ENCODE results near the gene C12orf56. TPM values are rescaled to one million over a fixed set of nuclear protein-coding genes. Genes with fewer than 3 reads are reported as not detected.

C12orf56 gene
- total RNA-seq, 1 experiment from 2014 or later: not detected

DNA sequence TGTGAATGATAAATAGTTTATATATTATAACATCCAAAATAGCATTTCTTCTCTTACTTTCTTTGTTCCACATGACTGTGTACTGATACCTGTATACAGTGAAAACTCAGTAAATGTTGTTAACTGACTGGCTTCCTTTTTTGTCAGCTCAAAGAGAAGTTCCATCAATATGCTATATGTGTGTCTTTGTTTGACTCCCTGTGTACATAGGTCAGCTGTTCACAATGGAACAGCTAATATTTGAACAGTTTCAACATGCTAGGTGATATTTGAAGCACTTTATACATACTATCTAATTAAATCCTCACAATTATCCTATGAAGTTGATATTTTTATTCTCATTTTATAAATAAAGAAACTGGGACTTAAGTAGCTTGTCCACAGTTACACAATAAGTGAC, 153.2 kb downstream of the C12orf56 start:
- TF ChIP-seq ZFX (IDR thresholded peaks at IDR 0.05): no peak
- TF ChIP-seq CEBPB (IDR thresholded peaks at IDR 0.05; ENCODE audit: low read depth): no peak
- no peak for TF ChIP-seq RAD21 (IDR thresholded peaks at IDR 0.05; ENCODE audit: low read depth)
- no peak for TF ChIP-seq POLR2A (IDR thresholded peaks at IDR 0.05; ENCODE audit: borderline replicate concordance, extremely low read depth, insufficient read depth, insufficient read length)
- TF ChIP-seq REST (IDR thresholded peaks at IDR 0.05; ENCODE audit: low read depth): no peak
- no peak for TF ChIP-seq POLR2AphosphoS5 (IDR thresholded peaks at IDR 0.05; ENCODE audit: low read depth, low read length)
- no peak for TF ChIP-seq ELF1 (IDR thresholded peaks at IDR 0.05; ENCODE audit: borderline replicate concordance, low read depth)
- no peak for TF ChIP-seq SRF (IDR thresholded peaks at IDR 0.05; ENCODE audit: low read depth)
- no peak for TF ChIP-seq EZH2phosphoT487 (IDR thresholded peaks at IDR 0.05; ENCODE audit: borderline replicate concordance)
- no peak for TF ChIP-seq YY1 (IDR thresholded peaks at IDR 0.05; ENCODE audit: extremely low read depth, insufficient replicate concordance, low read depth, low read length)
- TF ChIP-seq ATF3 (IDR thresholded peaks at IDR 0.05): no peak
- no peak for TF ChIP-seq EZH2 (IDR thresholded peaks at IDR 0.05)
- no peak for TF ChIP-seq TCF7L2 (IDR thresholded peaks at IDR 0.05; ENCODE audit: borderline replicate concordance, extremely low read depth, insufficient read depth, insufficient read length)
- TF ChIP-seq, protein P1, sequence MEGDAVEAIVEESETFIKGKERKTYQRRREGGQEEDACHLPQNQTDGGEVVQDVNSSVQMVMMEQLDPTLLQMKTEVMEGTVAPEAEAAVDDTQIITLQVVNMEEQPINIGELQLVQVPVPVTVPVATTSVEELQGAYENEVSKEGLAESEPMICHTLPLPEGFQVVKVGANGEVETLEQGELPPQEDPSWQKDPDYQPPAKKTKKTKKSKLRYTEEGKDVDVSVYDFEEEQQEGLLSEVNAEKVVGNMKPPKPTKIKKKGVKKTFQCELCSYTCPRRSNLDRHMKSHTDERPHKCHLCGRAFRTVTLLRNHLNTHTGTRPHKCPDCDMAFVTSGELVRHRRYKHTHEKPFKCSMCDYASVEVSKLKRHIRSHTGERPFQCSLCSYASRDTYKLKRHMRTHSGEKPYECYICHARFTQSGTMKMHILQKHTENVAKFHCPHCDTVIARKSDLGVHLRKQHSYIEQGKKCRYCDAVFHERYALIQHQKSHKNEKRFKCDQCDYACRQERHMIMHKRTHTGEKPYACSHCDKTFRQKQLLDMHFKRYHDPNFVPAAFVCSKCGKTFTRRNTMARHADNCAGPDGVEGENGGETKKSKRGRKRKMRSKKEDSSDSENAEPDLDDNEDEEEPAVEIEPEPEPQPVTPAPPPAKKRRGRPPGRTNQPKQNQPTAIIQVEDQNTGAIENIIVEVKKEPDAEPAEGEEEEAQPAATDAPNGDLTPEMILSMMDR (IDR thresholded peaks at IDR 0.05 in 2 of 3, conservative IDR thresholded peaks at IDR 0.05 in 1 of 3; ENCODE audit: borderline replicate concordance in 1 of 3, insufficient read depth in 1 of 3, low read depth in 2 of 3, low read length in 2 of 3): no peak
- TF ChIP-seq, protein P2, sequence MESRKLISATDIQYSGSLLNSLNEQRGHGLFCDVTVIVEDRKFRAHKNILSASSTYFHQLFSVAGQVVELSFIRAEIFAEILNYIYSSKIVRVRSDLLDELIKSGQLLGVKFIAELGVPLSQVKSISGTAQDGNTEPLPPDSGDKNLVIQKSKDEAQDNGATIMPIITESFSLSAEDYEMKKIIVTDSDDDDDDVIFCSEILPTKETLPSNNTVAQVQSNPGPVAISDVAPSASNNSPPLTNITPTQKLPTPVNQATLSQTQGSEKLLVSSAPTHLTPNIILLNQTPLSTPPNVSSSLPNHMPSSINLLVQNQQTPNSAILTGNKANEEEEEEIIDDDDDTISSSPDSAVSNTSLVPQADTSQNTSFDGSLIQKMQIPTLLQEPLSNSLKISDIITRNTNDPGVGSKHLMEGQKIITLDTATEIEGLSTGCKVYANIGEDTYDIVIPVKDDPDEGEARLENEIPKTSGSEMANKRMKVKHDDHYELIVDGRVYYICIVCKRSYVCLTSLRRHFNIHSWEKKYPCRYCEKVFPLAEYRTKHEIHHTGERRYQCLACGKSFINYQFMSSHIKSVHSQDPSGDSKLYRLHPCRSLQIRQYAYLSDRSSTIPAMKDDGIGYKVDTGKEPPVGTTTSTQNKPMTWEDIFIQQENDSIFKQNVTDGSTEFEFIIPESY (IDR thresholded peaks at IDR 0.05; ENCODE audit: extremely low read depth, insufficient replicate concordance, low read length): no peak
- no peak for TF ChIP-seq ZNF274 (IDR thresholded peaks at IDR 0.05; ENCODE audit: low read depth, low read length)
- DNase-seq (ENCODE audit: low read depth, low spot score) (no peak), ATAC-seq (no peak)
- Histone ChIP-seq H3K27ac (ENCODE audit: low read depth, low read length) (no peak overlapping the region), H3K4me1 (ENCODE audit: control insufficient read depth in 1 of 2, insufficient read depth in 2 of 2, low read length in 2 of 2) (no peaks in the 10 kb centered on the region), H3K27me3 (ENCODE audit: insufficient read depth, low read length) (no peaks in the 10 kb centered on the region), H3K9me2 (ENCODE audit: insufficient read depth) (no peaks in the 10 kb centered on the region), H3K9ac (ENCODE audit: low read length) (no peak overlapping the region), H4K20me1 (ENCODE audit: insufficient read depth) (no peaks in the 10 kb centered on the region), H3K9me3 (ENCODE audit: control insufficient read depth in 1 of 2, insufficient read depth in 1 of 2, low read depth in 1 of 2, low read length in 2 of 2) (no peaks in the 10 kb centered on the region), H3K4me3 (replicated peaks in 1 of 2; ENCODE audit: low read depth in 1 of 2, low read length in 2 of 2) (no peak overlapping the region), H2AFZ (ENCODE audit: low read depth, low read length, poor library complexity, severe bottlenecking) (no peak overlapping the region), H3K36me3 (ENCODE audit: control insufficient read depth in 1 of 2, insufficient read depth in 2 of 2, low read length in 2 of 2) (no peaks in the 10 kb centered on the region), H3K4me2 (ENCODE audit: low read length) (no peak overlapping the region), H3K79me2 (ENCODE audit: insufficient read depth, low read length) (no peaks in the 10 kb centered on the region)
- CTCF ChIA-PET: interaction anchor here (1.1 to 2.7 kb wide), 3 partner anchors 8 to 398 kb away, joined by 3 to 10 read pairs (median 7); no protein-coding TSS in a partner anchor
- intact Hi-C loops (cut with micrococcal nuclease): no loop called here
- no TSS peak for BruUV-seq (replicated peaks)
- POLR2A ChIA-PET: no interaction called here
- RAD21 ChIA-PET (ENCODE audit: low non-redundant PET in 1 of 2, low total read pairs in 2 of 2, uncharacterized antibody in 2 of 2, unreplicated experiment in 2 of 2): no interaction called here
